Iris pigment epithelial cell (primary cell): Measurements from ENCODE around the gene ZNF587.

Experiments
- DNase-seq: peaks from one replicate; pipeline ENCODE4 v3.0.0-alpha.2; 2011; ENCODE audit warnings: low read depth

ZNF587 gene

DNA sequence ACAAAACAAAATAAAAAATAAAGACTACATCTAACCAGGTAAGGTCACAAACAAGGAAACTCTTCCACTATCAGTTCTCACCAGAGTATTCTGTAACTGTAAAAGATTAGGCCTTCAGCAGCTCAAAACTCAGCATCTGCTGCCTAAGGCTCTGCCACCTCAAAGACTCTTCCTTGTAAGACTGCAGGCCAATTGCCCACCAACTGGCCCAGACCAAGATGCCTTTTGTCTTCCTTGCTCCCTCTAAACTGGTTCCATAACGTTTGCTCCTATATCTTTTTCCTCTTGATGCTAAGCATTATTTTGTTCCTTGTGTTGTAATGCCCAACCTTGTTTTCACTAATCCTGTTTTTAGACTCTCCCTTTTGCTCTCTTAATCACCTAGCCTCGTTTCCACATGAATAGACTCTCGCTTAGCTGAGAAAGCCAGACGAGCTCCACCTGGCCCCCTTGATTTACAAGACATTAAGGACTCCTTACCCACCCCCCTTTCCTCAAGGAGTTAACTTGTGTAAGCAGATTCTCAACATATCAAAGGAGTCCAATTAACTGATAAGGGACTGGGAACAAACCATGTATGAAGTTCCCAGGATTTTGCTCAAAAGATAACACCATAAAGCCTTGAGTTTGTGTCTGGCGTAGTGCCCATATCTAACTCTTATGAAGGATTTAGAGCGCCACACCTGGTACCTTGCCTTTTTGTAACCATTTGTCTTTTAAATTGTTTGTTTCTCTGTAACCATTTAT is 37.7 kb downstream of the ZNF587 start:
- no peak for DNase-seq

DNA sequence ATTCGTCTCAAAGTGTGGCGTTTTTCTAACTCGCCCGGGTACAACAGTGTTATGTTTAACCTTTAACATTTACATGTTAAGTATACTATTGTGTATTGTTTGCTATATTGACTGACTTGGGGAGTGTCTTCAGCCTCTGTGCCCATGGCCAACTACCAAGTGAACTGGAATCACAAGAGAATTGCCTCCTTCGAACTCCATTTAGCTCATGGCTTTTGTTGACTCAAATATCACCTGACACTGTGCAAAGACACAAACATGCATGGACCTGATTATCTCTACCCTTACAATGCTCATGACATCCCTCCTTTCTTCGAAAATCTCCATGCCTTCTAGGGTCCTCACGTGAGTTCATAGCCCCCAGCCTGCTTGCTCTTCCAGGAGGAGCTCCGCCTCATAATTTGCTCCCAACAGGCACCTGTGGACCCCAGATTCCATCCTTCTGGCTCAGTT is 38.5 kb downstream of the ZNF587 start:
- no peak for DNase-seq

DNA sequence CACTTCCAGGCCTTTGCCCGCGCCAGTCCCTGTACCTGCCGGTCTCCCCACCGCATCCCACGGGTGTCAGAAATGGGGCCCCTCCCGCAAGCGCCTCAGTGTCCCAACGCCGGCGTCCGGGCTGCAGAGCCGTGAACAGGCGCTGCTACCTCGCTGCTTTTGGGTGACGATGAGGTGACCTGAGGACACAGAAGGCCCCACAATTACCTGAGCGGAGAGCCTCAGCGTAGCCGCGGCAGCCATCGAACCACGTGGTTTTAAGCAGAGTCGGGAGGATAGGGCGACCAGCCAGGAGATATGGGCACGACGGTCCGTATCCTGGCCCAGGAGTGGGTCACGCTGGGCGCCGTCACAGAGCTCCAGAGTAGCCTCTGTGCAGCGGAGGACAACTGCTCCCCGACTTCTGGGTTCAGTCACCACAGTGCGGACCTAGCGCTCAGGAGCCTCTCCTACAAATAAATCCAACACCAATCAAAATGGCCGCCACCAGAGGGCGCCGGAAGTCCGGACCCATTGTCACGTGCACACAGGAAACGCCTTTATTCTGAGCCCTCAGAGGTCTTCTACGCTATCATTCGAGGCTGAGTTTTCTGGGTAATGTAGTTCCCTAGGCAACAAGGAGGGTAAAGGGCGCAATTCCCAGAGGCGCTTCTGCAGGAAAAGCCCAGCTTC is 39.0 kb downstream of the ZNF587 start, which contains the start of gene ZNF814:
ZNF814 (minus strand) TSS at position 478 of the 672 bp plus-strand sequence; CDS start at position 243, 235 bp downstream.
- peak; percentile 79 for DNase-seq

DNA sequence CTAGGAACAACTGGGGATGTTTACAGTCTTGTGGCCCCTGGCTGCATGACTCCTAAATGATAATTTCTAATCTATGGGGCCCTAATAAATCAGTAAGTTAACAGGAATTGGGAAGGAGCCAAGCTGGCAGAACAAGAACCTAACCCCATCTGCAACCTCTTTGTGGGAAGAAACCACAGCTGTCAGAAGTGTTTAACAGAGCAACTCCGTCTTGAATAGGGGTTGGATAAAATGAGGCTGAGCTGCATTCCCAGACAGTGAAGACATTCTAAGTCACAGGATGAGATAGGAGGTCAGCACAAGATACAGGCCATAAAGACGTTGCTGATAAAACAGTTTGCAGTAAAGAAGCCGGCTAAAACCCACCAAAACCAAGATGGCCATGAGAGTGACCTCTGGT is 41.0 kb downstream of the ZNF587 start:
- peak; percentile 88 for DNase-seq

DNA sequence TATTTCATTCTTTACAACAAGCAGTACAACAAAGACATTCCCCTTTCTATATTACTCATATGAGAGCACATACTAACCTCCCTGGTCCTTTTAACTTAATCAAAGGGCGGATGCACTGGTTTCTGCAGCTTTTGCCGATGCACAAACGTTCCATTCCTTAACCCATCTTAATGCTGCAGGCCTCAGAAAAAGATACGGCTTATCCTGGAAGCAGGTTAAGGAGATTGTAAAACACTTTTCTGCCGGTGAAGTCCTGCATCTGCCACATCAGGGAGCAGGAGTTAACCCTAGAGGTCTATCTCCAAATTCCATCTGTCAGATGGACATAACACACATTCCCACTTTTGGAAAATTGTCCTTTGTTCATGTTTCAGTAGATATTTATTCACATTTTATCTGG is 50.7 kb downstream of the ZNF587 start:
- DNase-seq: no peak

DNA sequence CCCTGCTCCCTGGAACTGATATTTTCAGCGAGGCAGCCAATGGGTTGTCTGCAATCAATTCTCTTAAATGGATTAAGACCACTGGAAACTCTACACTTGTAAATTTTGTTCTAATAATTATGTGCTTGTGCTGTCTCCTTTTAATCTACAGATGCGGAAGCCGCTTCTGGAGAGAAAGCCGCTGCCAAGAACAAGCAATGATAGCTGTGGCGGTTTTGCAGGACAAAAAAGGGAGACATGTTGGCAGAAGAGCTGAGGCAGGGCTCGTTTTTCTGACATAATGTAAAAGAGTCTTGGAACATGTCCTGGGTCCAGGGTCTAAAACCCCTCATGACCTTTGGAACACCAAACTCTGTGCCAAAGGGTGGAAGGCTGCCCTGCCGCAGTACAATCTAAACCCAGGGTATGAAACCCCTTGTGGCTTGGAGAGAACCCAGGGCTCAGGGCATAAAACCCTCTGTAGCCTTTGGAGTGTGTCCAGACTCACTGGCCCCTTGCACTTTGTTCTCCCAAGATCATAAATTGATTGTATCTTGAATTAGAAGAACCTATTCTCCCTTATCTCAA is 54.0 kb downstream of the ZNF587 start:
- DNase-seq: no peak

DNA sequence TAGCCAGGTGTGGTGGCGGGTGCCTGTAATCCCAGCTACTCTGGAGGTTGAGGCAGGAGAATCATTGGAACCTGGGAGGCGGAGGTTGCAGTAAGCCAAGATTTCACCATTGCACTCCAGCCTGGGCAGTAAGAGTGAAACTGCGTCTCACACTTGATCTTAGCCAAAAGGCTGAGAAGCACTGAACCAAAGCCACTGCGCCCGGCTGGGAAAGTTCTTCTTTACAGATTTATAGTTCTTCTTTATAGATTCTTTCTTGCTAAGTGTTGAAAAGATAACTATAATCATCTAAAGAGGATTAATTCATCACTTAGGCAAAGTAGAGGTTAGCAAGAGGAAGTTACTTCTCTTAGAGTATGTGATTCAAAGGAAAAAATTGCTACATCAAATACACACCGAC is 55.6 kb downstream of the ZNF587 start:
- no peak for DNase-seq

DNA sequence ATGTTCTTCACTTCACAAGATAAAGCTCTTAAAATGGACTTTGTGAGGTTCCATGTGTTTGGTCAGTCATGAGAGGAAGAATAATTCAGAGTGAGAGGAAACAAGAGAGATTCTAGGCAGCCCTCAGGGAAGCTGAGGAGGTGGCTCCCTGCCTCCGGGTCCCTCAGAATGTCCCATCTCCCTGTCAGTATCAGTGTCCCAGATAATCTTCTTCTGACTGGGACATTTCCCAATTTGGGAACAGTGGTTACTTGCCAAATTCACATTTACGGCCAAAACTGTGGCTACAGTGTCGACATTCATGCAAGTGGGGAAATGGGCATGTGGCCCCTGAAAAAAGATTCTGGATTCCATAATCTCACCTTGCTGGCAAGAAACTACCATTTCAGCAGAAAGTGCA is 57.7 kb downstream of the ZNF587 start:
- no peak for DNase-seq

DNA sequence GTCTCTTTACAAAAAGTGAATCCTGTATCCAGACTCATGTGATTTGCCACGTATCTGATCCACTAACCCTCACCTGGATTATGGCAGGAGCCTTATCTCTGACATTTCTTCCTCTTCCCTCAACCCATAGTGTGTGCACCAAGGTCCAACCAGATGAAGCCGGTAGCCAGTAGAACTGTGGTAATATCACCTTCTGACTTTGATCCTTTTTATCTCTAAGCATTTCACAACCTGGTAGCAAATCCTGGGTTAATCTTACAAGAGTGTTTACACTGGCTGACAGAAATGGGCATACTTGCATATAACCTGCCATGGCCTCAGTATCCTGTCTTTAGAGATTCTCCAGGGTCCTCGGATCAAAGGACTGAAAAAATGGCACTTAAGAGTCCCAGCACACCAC is 64.9 kb downstream of the ZNF587 start:
- no peak for DNase-seq
